SK-N-SH (cell line): ENCODE results near the gene KIRREL1. TPM values are rescaled to one million over a fixed set of nuclear protein-coding genes. Genes with fewer than 3 reads are reported as not detected.

ENCODE experiments used
- CTCF ChIA-PET: fragments of 300-600, 350-600 bp; formaldehyde crosslinking; extraction: SDS; loops from one replicate; lab custom pipeline; 2021; lab: Yijun Ruan, JAX
- POLR2A ChIA-PET: fragments of 350-600 bp; sonication (Branson Sonifier 250); formaldehyde crosslinking; extraction: SDS; loops from one replicate; lab custom pipeline; 2020; ENCODE audit warnings: antibody characterized with exemption, inconsistent platforms; lab: Yijun Ruan, JAX
- DNase-seq: peaks from one replicate; pipeline ENCODE4 v3.0.0; 2012
- H2AFZ ChIP-seq: fragments of 200-600 bp; sonication (generic); 2 replicates; pipeline ENCODE4 v1.8.1; 2016; ENCODE audit warnings: antibody characterized with exemption, mild to moderate bottlenecking, low read depth
- H3F3A ChIP-seq: fragments of 200-600 bp; sonication (generic); replicated peaks from 2 replicates; pipeline ENCODE3; 2016; ENCODE audit warnings: antibody characterized with exemption, mild to moderate bottlenecking; ENCODE audit not compliant: insufficient read depth
- H3K27ac ChIP-seq, 2 experiments: fragments of 200-500 bp in 1 of 2; fragments of 200-600 bp in 1 of 2; sonication (Bioruptor generic) in 1 of 2; sonication (generic), shearing (Covaris generic) in 1 of 2; 2 replicates each; pipeline versions ENCODE4 v1.5.1 to v1.6.1; 2014 to 2016; ENCODE audit warnings: low read depth in 2 of 2, inconsistent platforms in 1 of 2, low read length in 1 of 2, mild to moderate bottlenecking in 1 of 2, mixed read lengths in 1 of 2
- H3K27me3 ChIP-seq: fragments of 200-600 bp; sonication (generic), shearing (Covaris generic); 2 replicates; pipeline ENCODE4 v1.6.1; 2016; ENCODE audit warnings: mixed run types; ENCODE audit not compliant: insufficient read depth
- H3K36me3 ChIP-seq, 2 experiments: fragments of 200-500 bp in 1 of 2; fragments of 200-600 bp in 1 of 2; sonication (Bioruptor generic) in 1 of 2; sonication (generic) in 1 of 2; replicated peaks in 1 of 2; 2 replicates each; pipeline versions ENCODE3 to v1.5.1; 2014 to 2016; ENCODE audit warnings: low read length in 1 of 2, mild to moderate bottlenecking in 1 of 2; ENCODE audit not compliant: insufficient read depth in 2 of 2, control insufficient read depth in 1 of 2
- H3K4me1 ChIP-seq, 2 experiments: fragments of 200-500 bp in 1 of 2; fragments of 200-600 bp in 1 of 2; sonication (Bioruptor generic) in 1 of 2; sonication (generic), shearing (Covaris generic) in 1 of 2; 2 replicates each; pipeline versions ENCODE4 v1.5.1 to v1.6.1; 2014 to 2016; ENCODE audit warnings: low read depth in 1 of 2, low read length in 1 of 2, mixed run types in 1 of 2; ENCODE audit not compliant: insufficient read depth in 2 of 2, control insufficient read depth in 1 of 2
- H3K4me2 ChIP-seq: fragments of 200-600 bp; sonication (generic), shearing (Covaris generic); 2 replicates; pipeline ENCODE4 v1.6.1; 2017; ENCODE audit warnings: mixed run types
- H3K4me3 ChIP-seq, 2 experiments: fragments of 200-500 bp in 1 of 2; fragments of 200-600 bp in 1 of 2; sonication (Bioruptor generic) in 1 of 2; sonication (generic), shearing (Covaris generic) in 1 of 2; 2 replicates each; pipeline versions ENCODE4 v1.5.1 to v1.8.1; 2014 to 2016; ENCODE audit warnings: low read depth in 2 of 2, inconsistent platforms in 1 of 2, low read length in 1 of 2, mild to moderate bottlenecking in 1 of 2, mixed read lengths in 1 of 2, moderate library complexity in 1 of 2
- H3K79me2 ChIP-seq: fragments of 200-600 bp; sonication (generic); 2 replicates; pipeline ENCODE4 v1.8.1; 2017; ENCODE audit warnings: mild to moderate bottlenecking; ENCODE audit not compliant: insufficient read depth
- H3K9ac ChIP-seq: fragments of 200-600 bp; sonication (generic); 2 replicates; pipeline ENCODE4 v1.6.1; 2017; ENCODE audit warnings: mixed run types
- H3K9me2 ChIP-seq: fragments of 200-600 bp; sonication (generic); 2 replicates; pipeline ENCODE4 v1.6.1; 2017; ENCODE audit warnings: mixed run types
- H3K9me3 ChIP-seq: fragments of 200-600 bp; sonication (generic); 2 replicates; pipeline ENCODE4 v1.6.1; 2017; ENCODE audit warnings: mixed run types, mild to moderate bottlenecking, moderate library complexity
- H4K20me1 ChIP-seq: fragments of 200-600 bp; sonication (generic); 2 replicates; pipeline ENCODE4 v1.6.1; 2017; ENCODE audit warnings: mild to moderate bottlenecking, mixed run types; ENCODE audit not compliant: insufficient read depth
- CHD2 ChIP-seq: fragments of 150-350 bp; IDR thresholded peaks from 2 replicates; pipeline ENCODE4 v1.6.1; 2018; ENCODE audit warnings: low read length; ENCODE audit not compliant: partially characterized antibody
- EP300 ChIP-seq, 2 experiments: IDR thresholded peaks; 2 replicates each; pipeline versions ENCODE4 v1.4.0 to v1.6.1; 2012; ENCODE audit warnings: borderline replicate concordance in 1 of 2, low read depth in 1 of 2, low read length in 1 of 2
- EZH2phosphoT487 ChIP-seq: fragments of 200-600 bp; sonication (generic); IDR thresholded peaks from 2 replicates; pipeline ENCODE4 v1.6.1; 2017; ENCODE audit warnings: low read depth, mixed run types, mild to moderate bottlenecking, antibody characterized with exemption, moderate library complexity, borderline replicate concordance
- FOXJ3 ChIP-seq: sonication (generic); formaldehyde crosslinking; IDR thresholded peaks from 2 replicates; pipeline ENCODE4 v1.5.1; 2020; ENCODE audit warnings: mild to moderate bottlenecking, missing genetic modification reagents
- GABPA ChIP-seq: IDR thresholded peaks from 2 replicates; pipeline ENCODE4 v1.4.0; 2012; ENCODE audit warnings: low read depth, mild to moderate bottlenecking
- GATA2 ChIP-seq: sonication (generic); formaldehyde crosslinking; IDR thresholded peaks from 2 replicates; pipeline ENCODE4 v1.5.0; 2020; ENCODE audit warnings: mild to moderate bottlenecking, missing genetic modification reagents
- JUND ChIP-seq: IDR thresholded peaks from 2 replicates; pipeline ENCODE4 v1.4.0; 2012
- MAX ChIP-seq: IDR thresholded peaks from 2 replicates; pipeline ENCODE4 v1.4.0; 2012; ENCODE audit warnings: low read depth
- MEF2A ChIP-seq: IDR thresholded peaks from 2 replicates; pipeline ENCODE4 v1.4.0; 2012; ENCODE audit warnings: low read depth, borderline replicate concordance
- POLR2AphosphoS5 ChIP-seq: IDR thresholded peaks from 2 replicates; pipeline ENCODE4 v1.6.1; 2012; ENCODE audit warnings: low read depth, low read length
- RAD21 ChIP-seq: IDR thresholded peaks from 2 replicates; pipeline ENCODE4 v1.6.1; 2012; ENCODE audit warnings: mild to moderate bottlenecking, low read length
- REST ChIP-seq: IDR thresholded peaks from 2 replicates; pipeline ENCODE4 v1.6.1; 2012; ENCODE audit warnings: mild to moderate bottlenecking, low read depth, low read length, moderate library complexity
- TEAD4 ChIP-seq: IDR thresholded peaks from 2 replicates; pipeline ENCODE4 v1.4.0; 2012; ENCODE audit warnings: mild to moderate bottlenecking, borderline replicate concordance; ENCODE audit not compliant: insufficient read depth
- USF2 ChIP-seq: fragments of 150-350 bp; IDR thresholded peaks from 2 replicates; pipeline ENCODE4 v1.6.1; 2017; ENCODE audit warnings: antibody characterized with exemption, low read length, low read depth, borderline replicate concordance
- ZBTB33 ChIP-seq: IDR thresholded peaks from 2 replicates; pipeline ENCODE4 v1.4.0; 2012; ENCODE audit warnings: low read depth, borderline replicate concordance
- WGBS: methylation state at CpG from one replicate; pipeline ENCODE4 v1.1.6; 2017; ENCODE audit warnings: low lambda C conversion rate; 5-methylcytosine and 5-hydroxymethylcytosine counted together
- polyA plus RNA-seq, 3 experiments: library from polyadenylated mRNA; depleted of rRNA; stranded (reverse); fragments of >200 nt; gene quantifications; 2 replicates each; pipeline ENCODE4 v1.2.3, GENCODE V29; 2012
- TF ChIP-seq, protein P1 (sequence below): fragments of 200-600 bp; sonication (generic); IDR thresholded peaks from 2 replicates; pipeline ENCODE4 v1.6.1; 2017; ENCODE audit warnings: antibody characterized with exemption, mild to moderate bottlenecking, moderate library complexity

Gene KIRREL1
- polyA plus RNA-seq, 1 of the 3 experiments (the other 2 are of a cell fraction), result 47.8 TPM

- Histone ChIP-seq H3K9me2 (no peaks in the 10 kb centered on the region), H2AFZ (no peak overlapping the region), H3K4me2 (no peak overlapping the region), H3K4me3 (no peak overlapping the region), H3K79me2 (no peaks in the 10 kb centered on the region), H3K9ac (no peak overlapping the region), H3K36me3 (peaks cover 69 to 86% of the 10 kb centered on the region in 2 experiments), H3F3A (peaks cover 25% of the 10 kb centered on the region), H3K4me1 (no peaks in the 10 kb centered on the region), H3K27me3 (no peaks in the 10 kb centered on the region), H4K20me1 (peaks cover 7% of the 10 kb centered on the region; the same call in 1 of the 2 replicates), H3K9me3 (no peaks in the 10 kb centered on the region), H3K27ac (no peak overlapping the region)
- WGBS, result 66% methylated on average over 4 of the region's 4 CpGs
- ChIA-PET CTCF (no interaction called here), POLR2A (no interaction called here)
- DNase-seq, result no peak
- no peak for TF ChIP-seq ZBTB33
- TF ChIP-seq GABPA, result no peak
- no peak for TF ChIP-seq USF2
- TF ChIP-seq POLR2AphosphoS5, result no peak
- TF ChIP-seq FOXJ3 (CRISPR knock-in tag), result no peak
- TF ChIP-seq CHD2, result no peak
- TF ChIP-seq EP300 (IDR thresholded peaks at IDR 0.05; ENCODE audit: borderline replicate concordance in 1 of 2, low read depth in 1 of 2, low read length in 1 of 2), result no peak
- TF ChIP-seq, protein P1, sequence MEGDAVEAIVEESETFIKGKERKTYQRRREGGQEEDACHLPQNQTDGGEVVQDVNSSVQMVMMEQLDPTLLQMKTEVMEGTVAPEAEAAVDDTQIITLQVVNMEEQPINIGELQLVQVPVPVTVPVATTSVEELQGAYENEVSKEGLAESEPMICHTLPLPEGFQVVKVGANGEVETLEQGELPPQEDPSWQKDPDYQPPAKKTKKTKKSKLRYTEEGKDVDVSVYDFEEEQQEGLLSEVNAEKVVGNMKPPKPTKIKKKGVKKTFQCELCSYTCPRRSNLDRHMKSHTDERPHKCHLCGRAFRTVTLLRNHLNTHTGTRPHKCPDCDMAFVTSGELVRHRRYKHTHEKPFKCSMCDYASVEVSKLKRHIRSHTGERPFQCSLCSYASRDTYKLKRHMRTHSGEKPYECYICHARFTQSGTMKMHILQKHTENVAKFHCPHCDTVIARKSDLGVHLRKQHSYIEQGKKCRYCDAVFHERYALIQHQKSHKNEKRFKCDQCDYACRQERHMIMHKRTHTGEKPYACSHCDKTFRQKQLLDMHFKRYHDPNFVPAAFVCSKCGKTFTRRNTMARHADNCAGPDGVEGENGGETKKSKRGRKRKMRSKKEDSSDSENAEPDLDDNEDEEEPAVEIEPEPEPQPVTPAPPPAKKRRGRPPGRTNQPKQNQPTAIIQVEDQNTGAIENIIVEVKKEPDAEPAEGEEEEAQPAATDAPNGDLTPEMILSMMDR, result no peak
- TF ChIP-seq GATA2 (CRISPR knock-in tag), result no peak
- TF ChIP-seq MAX, result no peak
- no peak for TF ChIP-seq REST
- TF ChIP-seq TEAD4, result no peak
- TF ChIP-seq EZH2phosphoT487, result no peak
- no peak for TF ChIP-seq JUND
- no peak for TF ChIP-seq MEF2A
- no peak for TF ChIP-seq RAD21
Observed at GRCh38 chr1:158084747-158085146, 91.3 kb downstream of the KIRREL1 start.
